Measurements from ENCODE around the gene SAFB.

SAFB gene

DNA sequence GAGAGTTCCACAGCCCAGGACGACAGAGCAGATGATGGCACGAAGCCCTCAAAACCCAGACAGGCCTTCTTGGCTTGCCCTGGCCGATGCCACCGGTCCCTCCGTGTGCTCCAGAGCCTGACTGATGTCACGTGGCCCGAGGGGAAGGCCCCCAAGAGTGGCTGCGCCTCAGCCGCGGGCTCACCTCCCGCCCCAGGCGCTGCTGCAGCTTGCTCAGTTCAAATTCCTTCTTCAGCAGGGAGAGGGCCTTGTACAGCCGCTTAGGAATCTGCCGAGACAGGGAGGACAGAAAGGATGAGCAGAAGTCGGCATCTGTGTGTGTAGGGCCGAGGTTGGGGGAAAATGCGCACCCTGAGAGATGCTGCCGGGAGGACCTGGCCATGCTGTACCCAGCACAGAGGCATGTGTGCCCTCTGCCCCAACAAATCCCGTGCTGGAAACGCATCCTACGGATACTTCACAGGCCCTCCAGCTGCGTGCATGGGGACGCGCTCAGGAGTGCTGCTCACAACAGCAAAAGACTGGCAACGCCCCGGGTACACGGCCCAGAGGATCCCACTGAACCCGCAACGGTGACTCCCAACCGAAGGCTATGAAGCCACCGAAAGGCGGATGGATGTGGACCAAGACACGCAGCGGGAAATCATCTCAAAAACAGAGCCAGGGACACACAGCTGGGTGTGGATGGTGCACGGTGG lies 84.1 kb downstream of the SAFB start:
- Histone ChIP-seq H3K9ac (ENCODE audit: low read depth, low read length) (no peak overlapping the region), H3K36me3 (ENCODE audit: insufficient read depth, low read length) (peaks cover 82% of the 10 kb centered on the region), H3K4me1 (ENCODE audit: insufficient read depth, low read length) (no peaks in the 10 kb centered on the region), H3K27me3 (ENCODE audit: insufficient read depth, low read length, poor library complexity) (no peaks in the 10 kb centered on the region), H3K4me3 (ENCODE audit: low read depth in 1 of 2, low read length in 2 of 2) (no peak overlapping the region), H3K27ac (ENCODE audit: low read length) (no peak overlapping the region), H3K4me2 (ENCODE audit: insufficient read depth, low read length) (no peak overlapping the region), H3K79me2 (ENCODE audit: insufficient read depth, low read length) (peaks cover 37% of the 10 kb centered on the region), H2AFZ (ENCODE audit: low read depth, low read length) (no peak overlapping the region), H4K20me1 (ENCODE audit: insufficient read depth, low read length) (peaks cover 33% of the 10 kb centered on the region), H3K9me3 (ENCODE audit: insufficient read depth, low read length, severe bottlenecking) (no peaks in the 10 kb centered on the region)
- no peak for DNase-seq
- no peak for TF ChIP-seq EZH2 (IDR thresholded peaks at IDR 0.05; ENCODE audit: borderline replicate concordance, low read depth, low read length, severe bottlenecking)
- TF ChIP-seq, protein P1, sequence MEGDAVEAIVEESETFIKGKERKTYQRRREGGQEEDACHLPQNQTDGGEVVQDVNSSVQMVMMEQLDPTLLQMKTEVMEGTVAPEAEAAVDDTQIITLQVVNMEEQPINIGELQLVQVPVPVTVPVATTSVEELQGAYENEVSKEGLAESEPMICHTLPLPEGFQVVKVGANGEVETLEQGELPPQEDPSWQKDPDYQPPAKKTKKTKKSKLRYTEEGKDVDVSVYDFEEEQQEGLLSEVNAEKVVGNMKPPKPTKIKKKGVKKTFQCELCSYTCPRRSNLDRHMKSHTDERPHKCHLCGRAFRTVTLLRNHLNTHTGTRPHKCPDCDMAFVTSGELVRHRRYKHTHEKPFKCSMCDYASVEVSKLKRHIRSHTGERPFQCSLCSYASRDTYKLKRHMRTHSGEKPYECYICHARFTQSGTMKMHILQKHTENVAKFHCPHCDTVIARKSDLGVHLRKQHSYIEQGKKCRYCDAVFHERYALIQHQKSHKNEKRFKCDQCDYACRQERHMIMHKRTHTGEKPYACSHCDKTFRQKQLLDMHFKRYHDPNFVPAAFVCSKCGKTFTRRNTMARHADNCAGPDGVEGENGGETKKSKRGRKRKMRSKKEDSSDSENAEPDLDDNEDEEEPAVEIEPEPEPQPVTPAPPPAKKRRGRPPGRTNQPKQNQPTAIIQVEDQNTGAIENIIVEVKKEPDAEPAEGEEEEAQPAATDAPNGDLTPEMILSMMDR (IDR thresholded peaks at IDR 0.05; ENCODE audit: borderline replicate concordance, extremely low read depth, low read length, poor library complexity, severe bottlenecking) = no peak
- ATAC-seq (ENCODE audit: insufficient read depth, low read depth) = no peak

DNA sequence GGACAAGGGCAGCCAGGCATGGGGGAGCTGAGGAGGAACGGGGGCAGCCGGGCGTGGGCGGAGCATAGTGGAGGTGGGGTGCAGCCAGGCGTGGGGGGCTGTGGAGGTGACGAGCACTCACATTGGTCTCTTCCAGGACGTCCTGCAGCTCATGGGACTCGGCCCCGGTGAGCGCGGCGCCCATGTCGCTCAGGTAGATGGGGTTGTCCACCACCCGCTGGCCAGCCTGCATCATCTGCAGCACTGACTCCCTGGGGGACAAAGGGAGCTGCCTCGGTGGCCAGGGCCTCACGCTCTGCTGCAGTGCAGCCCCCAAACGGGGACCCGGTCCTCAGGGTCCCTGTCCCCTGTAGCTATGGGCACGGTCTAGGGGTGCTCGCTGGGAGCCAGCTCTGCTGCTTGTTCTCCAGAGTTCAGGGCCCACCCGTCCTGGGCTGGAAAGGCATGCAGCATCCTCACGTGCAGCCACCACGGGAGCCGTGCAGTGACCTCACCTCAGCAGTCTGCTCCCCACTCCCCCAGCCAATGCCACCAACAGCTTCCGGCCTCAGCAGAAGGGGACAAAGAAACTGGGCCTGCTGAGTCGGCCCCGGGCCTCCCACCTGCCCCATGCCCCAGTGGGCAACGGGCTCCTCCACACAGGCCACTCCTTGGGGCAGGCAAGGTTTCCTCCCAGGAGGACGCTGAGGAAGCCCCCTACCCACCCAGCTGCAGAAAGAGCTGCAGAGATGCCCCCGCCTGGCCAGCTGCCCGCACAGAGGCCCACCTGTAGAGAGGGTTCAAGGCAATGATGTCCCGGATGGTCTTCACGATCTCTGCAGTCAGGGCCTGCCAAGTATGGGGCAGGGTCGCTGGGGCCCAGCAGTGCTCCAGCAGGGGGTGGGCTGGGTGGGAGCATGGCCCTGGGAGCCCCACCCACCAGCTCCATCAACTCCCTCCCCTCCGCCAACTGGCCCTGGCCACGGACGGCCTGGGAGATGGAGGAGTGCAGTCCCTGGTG lies 85.0 kb downstream of the SAFB start:
- DNase-seq (no peak), ATAC-seq (ENCODE audit: insufficient read depth, low read depth) (no peak; the same call in 2 of the 3 replicates)
- Histone ChIP-seq H4K20me1 (ENCODE audit: insufficient read depth, low read length) (peaks cover 39% of the 10 kb centered on the region), H2AFZ (ENCODE audit: low read depth, low read length) (no peak overlapping the region), H3K27me3 (ENCODE audit: insufficient read depth, low read length, poor library complexity) (no peaks in the 10 kb centered on the region), H3K4me2 (ENCODE audit: insufficient read depth, low read length) (no peak overlapping the region), H3K9ac (ENCODE audit: low read depth, low read length) (no peak overlapping the region), H3K36me3 (ENCODE audit: insufficient read depth, low read length) (peaks cover 90% of the 10 kb centered on the region), H3K9me3 (ENCODE audit: insufficient read depth, low read length, severe bottlenecking) (no peaks in the 10 kb centered on the region), H3K4me3 (ENCODE audit: low read depth in 1 of 2, low read length in 2 of 2) (no peak overlapping the region), H3K4me1 (ENCODE audit: insufficient read depth, low read length) (no peaks in the 10 kb centered on the region), H3K79me2 (ENCODE audit: insufficient read depth, low read length) (peaks cover 42% of the 10 kb centered on the region), H3K27ac (ENCODE audit: low read length) (no peak overlapping the region)
- no peak for TF ChIP-seq EZH2 (IDR thresholded peaks at IDR 0.05; ENCODE audit: borderline replicate concordance, low read depth, low read length, severe bottlenecking)
- TF ChIP-seq, protein P1 (IDR thresholded peaks at IDR 0.05; ENCODE audit: borderline replicate concordance, extremely low read depth, low read length, poor library complexity, severe bottlenecking) = no peak

DNA sequence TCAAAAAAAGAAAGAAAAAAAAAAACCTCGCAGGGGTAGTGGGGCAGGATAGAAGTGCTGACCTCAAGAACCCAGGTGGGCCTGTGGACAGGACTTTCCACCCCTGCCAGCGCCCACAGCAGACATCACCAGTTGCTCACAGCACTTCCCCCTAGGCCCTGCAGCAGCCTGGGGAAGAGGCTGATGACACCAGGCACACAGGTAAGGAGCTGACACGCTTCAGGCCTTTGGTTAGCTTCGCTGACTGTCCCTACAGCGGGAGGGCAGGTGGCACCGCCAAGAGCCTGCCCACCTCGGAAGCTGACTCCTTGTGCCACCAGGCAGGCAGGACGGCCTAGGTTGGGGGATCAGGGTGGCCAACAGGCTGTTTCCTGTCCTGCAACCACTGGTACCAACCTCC lies 88.1 kb downstream of the SAFB start:
- TF ChIP-seq, protein P1 (IDR thresholded peaks at IDR 0.05; ENCODE audit: borderline replicate concordance, extremely low read depth, low read length, poor library complexity, severe bottlenecking) = no peak
- no peak for TF ChIP-seq EZH2 (IDR thresholded peaks at IDR 0.05; ENCODE audit: borderline replicate concordance, low read depth, low read length, severe bottlenecking)
- Histone ChIP-seq H3K4me3 (ENCODE audit: low read depth in 1 of 2, low read length in 2 of 2) (no peak overlapping the region), H3K4me1 (ENCODE audit: insufficient read depth, low read length) (peaks cover 3% of the 10 kb centered on the region; the same call in 1 of the 2 replicates), H4K20me1 (ENCODE audit: insufficient read depth, low read length) (peaks cover 45% of the 10 kb centered on the region), H2AFZ (ENCODE audit: low read depth, low read length) (no peak overlapping the region), H3K4me2 (ENCODE audit: insufficient read depth, low read length) (no peak overlapping the region), H3K9me3 (ENCODE audit: insufficient read depth, low read length, severe bottlenecking) (no peaks in the 10 kb centered on the region), H3K27me3 (ENCODE audit: insufficient read depth, low read length, poor library complexity) (no peaks in the 10 kb centered on the region), H3K79me2 (ENCODE audit: insufficient read depth, low read length) (peaks cover 51% of the 10 kb centered on the region), H3K36me3 (ENCODE audit: insufficient read depth, low read length) (peaks cover 78% of the 10 kb centered on the region), H3K27ac (ENCODE audit: low read length) (no peak overlapping the region), H3K9ac (ENCODE audit: low read depth, low read length) (no peak overlapping the region)
- DNase-seq (no peak), ATAC-seq (ENCODE audit: insufficient read depth, low read depth) (no peak)

All from DND-41 (cell line).